ENCODE results near the gene PNKP.

PNKP gene

DNA sequence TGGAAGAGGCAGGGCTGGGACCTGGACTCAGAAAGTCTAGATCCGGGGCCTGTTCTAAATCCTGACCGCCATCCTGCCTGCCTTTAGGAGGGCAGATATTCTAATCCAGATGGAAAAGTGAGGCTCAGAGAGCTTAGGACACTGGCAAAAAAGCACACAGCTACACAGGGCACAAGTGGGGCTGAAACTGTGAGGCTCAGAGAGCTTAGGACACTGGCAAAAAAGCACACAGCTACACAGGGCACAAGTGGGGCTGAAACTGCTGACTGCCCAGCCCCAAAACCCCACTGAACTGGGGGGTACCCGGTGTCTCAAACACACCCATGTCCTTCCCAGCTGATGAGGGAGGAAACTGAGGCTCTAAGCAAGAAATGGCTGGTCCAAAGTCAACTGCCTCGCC, 7.8 kb upstream of the PNKP start:
- Histone ChIP-seq H3K36me3 (replicated peaks) (peaks cover 8% of the 10 kb centered on the region), H3K4me1 (peaks cover 9% of the 10 kb centered on the region), H3K27me3 (ENCODE audit: low read depth) (no peaks in the 10 kb centered on the region), H3K4me3 (peak overlapping the region; percentile 99), H3K9me3 (no peaks in the 10 kb centered on the region)
- in situ Hi-C loops (cut with MboI; ENCODE audit: low sequenced_read_pairs) = no loop called here
- no peak for DNase-seq (ENCODE audit: low spot score in 2 of 2)

DNA sequence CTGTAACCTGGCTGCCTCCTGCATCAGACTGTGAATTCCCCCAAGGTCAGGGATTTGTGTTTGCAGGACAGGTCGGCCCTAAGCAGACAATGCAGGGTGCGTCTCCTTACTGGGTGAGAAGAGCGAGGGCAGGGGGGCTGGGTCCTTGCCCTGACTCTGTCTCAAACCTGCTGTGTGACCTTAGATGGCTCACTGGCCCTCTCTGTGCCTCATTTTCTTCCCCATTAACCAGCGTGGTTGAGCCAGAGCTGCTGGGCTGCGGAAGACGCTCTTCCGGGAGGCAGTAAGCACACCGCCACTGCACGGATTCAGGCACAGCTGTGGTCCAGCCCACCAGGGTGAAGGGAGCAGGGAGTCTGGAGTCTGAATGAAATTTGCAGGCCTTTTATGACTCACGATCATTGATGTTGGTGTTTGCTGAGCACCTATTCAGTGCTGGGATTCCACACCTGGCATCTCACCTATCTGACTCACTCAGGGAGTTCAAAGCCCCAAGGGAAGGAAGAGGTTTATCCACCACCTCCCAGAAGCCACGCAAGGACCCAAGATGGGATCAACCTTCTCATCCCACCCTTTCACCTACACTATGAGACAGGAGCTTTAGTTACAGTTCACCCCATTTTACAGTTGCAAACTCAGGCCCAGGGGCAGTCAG, 7.3 kb upstream of the PNKP start:
- no peaks in the 10 kb centered on the region for H3K27me3 ChIP-seq (ENCODE audit: low read depth)
- no peak overlapping the region for H3K4me3 ChIP-seq
- no peak for DNase-seq (ENCODE audit: low spot score in 2 of 2)
- peaks cover 5% of the 10 kb centered on the region for H3K36me3 ChIP-seq (replicated peaks)
- no peaks in the 10 kb centered on the region for H3K9me3 ChIP-seq
- in situ Hi-C loops (cut with MboI; ENCODE audit: low sequenced_read_pairs) = loop anchor here (25.0 kb wide), 1 partner anchor 387 kb away; the partner anchor contains the start of genes RPL13A and RPS11
- H3K4me1 ChIP-seq = peaks cover 12% of the 10 kb centered on the region

DNA sequence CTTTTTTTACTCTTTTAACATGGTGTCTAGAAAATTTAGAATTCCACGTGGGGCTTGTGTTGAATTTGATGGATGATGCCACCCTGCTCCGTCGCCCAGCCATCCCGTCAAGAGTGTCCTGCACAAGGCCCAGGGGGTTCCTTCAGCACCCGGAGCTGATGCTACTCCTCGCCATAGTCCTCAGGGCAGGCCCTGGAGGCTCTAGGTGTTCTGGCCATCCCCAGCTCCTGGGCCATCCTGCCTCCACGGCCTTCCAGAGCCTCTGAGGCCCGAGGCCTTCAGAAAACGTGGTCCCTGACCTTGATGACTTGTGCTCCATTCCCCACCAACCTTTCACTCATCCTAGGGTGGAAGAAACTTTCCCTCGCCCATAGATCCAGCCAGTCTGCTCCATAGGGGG, 6.5 kb upstream of the PNKP start:
- peaks cover 12% of the 10 kb centered on the region for H3K4me1 ChIP-seq
- in situ Hi-C loops (cut with MboI; ENCODE audit: low sequenced_read_pairs) = loop anchor here (25.0 kb wide), 1 partner anchor 387 kb away; the partner anchor contains the start of genes RPL13A and RPS11

GRCh38 chr19:49873129-49873521, 5.7 kb upstream of the PNKP start:
- Histone ChIP-seq H3K4me3 (no peak overlapping the region), H3K36me3 (replicated peaks) (peaks cover 5% of the 10 kb centered on the region), H3K9me3 (no peaks in the 10 kb centered on the region), H3K4me1 (peaks cover 6% of the 10 kb centered on the region), H3K27me3 (ENCODE audit: low read depth) (no peaks in the 10 kb centered on the region)
- no peak for DNase-seq (ENCODE audit: low spot score in 2 of 2)
- in situ Hi-C loops (cut with MboI; ENCODE audit: low sequenced_read_pairs) = loop anchor here (25.0 kb wide), 1 partner anchor 386 kb away; the partner anchor contains the start of genes RPL13A and RPS11

More for the DNA sequence above, 6.5 kb upstream of the PNKP start:
- H3K27me3 ChIP-seq (ENCODE audit: low read depth) = no peaks in the 10 kb centered on the region
- no peak overlapping the region for H3K4me3 ChIP-seq
- no peaks in the 10 kb centered on the region for H3K9me3 ChIP-seq
- DNase-seq (ENCODE audit: low spot score in 2 of 2) = no peak
- peaks cover 5% of the 10 kb centered on the region for H3K36me3 ChIP-seq (replicated peaks)

GRCh38 chr19:49872245-49873128, 5.1 kb upstream of the PNKP start:
- H3K27me3 ChIP-seq (ENCODE audit: low read depth) = no peaks in the 10 kb centered on the region
- DNase-seq (ENCODE audit: low spot score in 2 of 2) = no peak
- in situ Hi-C loops (cut with MboI; ENCODE audit: low sequenced_read_pairs) = loop anchor here (25.0 kb wide), 1 partner anchor 385 kb away; the partner anchor contains the start of genes RPL13A and RPS11
- peaks cover 5% of the 10 kb centered on the region for H3K36me3 ChIP-seq (replicated peaks)
- peaks cover 6% of the 10 kb centered on the region for H3K4me1 ChIP-seq
- H3K9me3 ChIP-seq = no peaks in the 10 kb centered on the region
- H3K4me3 ChIP-seq = no peak overlapping the region

GRCh38 chr19:49871349-49871985, 4.1 kb upstream of the PNKP start:
- no peak for DNase-seq (ENCODE audit: low spot score in 2 of 2)
- no peaks in the 10 kb centered on the region for H3K9me3 ChIP-seq
- peaks cover 8% of the 10 kb centered on the region for H3K4me1 ChIP-seq
- peaks cover 5% of the 10 kb centered on the region for H3K36me3 ChIP-seq (replicated peaks)
- no peak overlapping the region for H3K4me3 ChIP-seq
- no peaks in the 10 kb centered on the region for H3K27me3 ChIP-seq (ENCODE audit: low read depth)
- in situ Hi-C loops (cut with MboI; ENCODE audit: low sequenced_read_pairs) = loop anchor here (25.0 kb wide), 1 partner anchor 384 kb away; the partner anchor contains the start of genes RPL13A and RPS11

DNA sequence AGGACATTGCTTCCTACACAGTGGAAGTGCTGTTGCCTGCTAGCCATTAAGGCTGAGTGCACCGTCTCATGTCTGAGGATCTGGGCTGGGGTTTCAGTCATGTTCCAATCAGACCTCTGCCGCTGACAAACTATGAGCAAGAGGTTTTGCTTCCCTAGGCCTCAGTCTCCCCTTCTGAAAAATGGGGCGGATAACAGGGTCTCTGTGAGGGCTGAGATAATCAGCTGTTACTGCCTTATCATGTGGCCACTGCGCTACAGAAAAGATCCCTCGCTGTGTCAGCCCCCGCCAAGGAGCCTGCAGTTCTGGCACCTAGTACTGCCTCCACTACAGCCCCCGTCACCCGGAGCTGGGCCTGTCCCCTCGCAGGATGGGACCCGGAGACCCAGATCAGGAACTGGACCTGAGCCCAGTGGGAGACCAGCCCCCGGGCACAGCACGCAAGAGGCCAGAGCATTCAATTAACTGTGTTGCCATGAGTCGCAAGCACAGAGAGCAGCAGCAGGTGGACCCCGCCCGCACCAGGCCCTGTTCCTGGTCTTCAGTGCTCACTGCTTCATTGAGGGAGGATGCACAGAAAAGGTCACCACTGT, 3.0 kb upstream of the PNKP start:
- peak overlapping the region; percentile 38 for H3K4me3 ChIP-seq
- no peaks in the 10 kb centered on the region for H3K27me3 ChIP-seq (ENCODE audit: low read depth)
- in situ Hi-C loops (cut with MboI; ENCODE audit: low sequenced_read_pairs) = loop anchor here (25.0 kb wide), 1 partner anchor 383 kb away; the partner anchor contains the start of genes RPL13A and RPS11
- peaks cover 5% of the 10 kb centered on the region for H3K36me3 ChIP-seq (replicated peaks)
- H3K4me1 ChIP-seq = peaks cover 17% of the 10 kb centered on the region
- no peak for DNase-seq (ENCODE audit: low spot score in 2 of 2)
- no peaks in the 10 kb centered on the region for H3K9me3 ChIP-seq

GRCh38 chr19:49869484-49870308, 2.3 kb upstream of the PNKP start:
- peak overlapping the region; percentile 38 for H3K4me3 ChIP-seq
- H3K4me1 ChIP-seq = peaks cover 21% of the 10 kb centered on the region
- H3K27me3 ChIP-seq (ENCODE audit: low read depth) = no peaks in the 10 kb centered on the region

DNA sequence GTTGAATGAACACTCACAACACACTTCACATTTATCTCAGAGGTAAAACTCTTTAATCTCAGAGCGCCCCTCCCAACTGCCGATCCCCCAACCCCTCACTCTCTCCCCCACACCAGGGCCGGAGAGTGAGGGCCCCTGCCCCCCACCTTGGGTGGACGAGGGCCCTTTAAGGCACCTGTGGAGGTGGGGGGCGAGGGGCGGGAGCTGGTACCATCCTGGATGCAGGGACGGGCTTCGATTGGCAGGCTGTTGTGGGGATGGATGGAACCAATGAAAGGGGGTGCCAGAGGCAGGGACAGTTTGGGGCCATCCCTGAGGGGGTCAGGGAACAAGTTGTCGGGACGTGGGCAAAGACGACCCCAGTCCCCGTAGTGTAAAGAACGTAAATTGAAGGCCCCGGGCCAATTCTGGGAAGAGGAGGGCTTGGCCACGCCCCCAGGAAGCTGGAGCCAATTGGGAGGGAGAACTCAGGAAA, 1.7 kb upstream of the PNKP start:
- Histone ChIP-seq H3K27me3 (ENCODE audit: low read depth) (no peaks in the 10 kb centered on the region), H3K36me3 (replicated peaks) (peaks cover 16% of the 10 kb centered on the region), H3K4me1 (peaks cover 21% of the 10 kb centered on the region), H3K9me3 (no peaks in the 10 kb centered on the region), H3K4me3 (peak overlapping the region; percentile 18)
- no peak for DNase-seq (ENCODE audit: low spot score in 2 of 2)
- in situ Hi-C loops (cut with MboI; ENCODE audit: low sequenced_read_pairs) = loop anchor here (25.0 kb wide), 1 partner anchor 382 kb away; the partner anchor contains the start of genes RPL13A and RPS11

More at GRCh38 chr19:49869484-49870308, 2.3 kb upstream of the PNKP start:
- Histone ChIP-seq H3K9me3 (no peaks in the 10 kb centered on the region), H3K36me3 (replicated peaks) (peaks cover 10% of the 10 kb centered on the region)
- in situ Hi-C loops (cut with MboI; ENCODE audit: low sequenced_read_pairs) = loop anchor here (25.0 kb wide), 1 partner anchor 382 kb away; the partner anchor contains the start of genes RPL13A and RPS11
- peak; percentile 97 to 100 for DNase-seq (ENCODE audit: low spot score in 2 of 2)

- H3K4me3 ChIP-seq = no peak overlapping the region; the same call in 1 of the 2 replicates
- DNase-seq (ENCODE audit: low spot score in 2 of 2) = no peak
- H3K36me3 ChIP-seq (replicated peaks) = peaks cover 40% of the 10 kb centered on the region
- in situ Hi-C loops (cut with MboI; ENCODE audit: low sequenced_read_pairs) = loop anchor here (25.0 kb wide), 1 partner anchor 378 kb away; the partner anchor contains the start of genes RPL13A and RPS11
- no peaks in the 10 kb centered on the region for H3K27me3 ChIP-seq (ENCODE audit: low read depth)
- H3K4me1 ChIP-seq = peaks cover 18% of the 10 kb centered on the region
- H3K9me3 ChIP-seq = no peaks in the 10 kb centered on the region
Observed at GRCh38 chr19:49864890-49865289, 2.5 kb downstream of the PNKP start.

DNA sequence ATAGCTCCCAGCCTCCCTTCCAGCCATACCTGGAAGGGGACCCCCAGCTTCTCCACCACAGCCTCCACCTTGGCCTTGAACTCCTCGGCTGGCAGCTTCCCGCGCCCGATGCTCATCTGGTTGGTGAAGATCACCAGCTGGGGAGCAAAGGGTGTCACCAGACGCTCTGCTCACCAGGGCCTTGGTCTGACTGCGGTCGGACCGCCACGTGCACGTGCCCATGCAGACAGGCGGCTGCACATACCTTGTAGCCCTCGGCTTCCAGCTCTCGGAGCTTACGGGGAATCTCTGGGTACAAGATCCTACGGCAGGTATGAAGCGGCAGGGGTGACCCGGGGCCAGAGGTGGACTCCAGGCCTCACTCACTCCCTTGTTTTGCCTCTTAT, 3.4 kb downstream of the PNKP start:
- in situ Hi-C loops (cut with MboI; ENCODE audit: low sequenced_read_pairs) = loop anchor here (25.0 kb wide), 1 partner anchor 377 kb away; the partner anchor contains the start of genes RPL13A and RPS11
- Histone ChIP-seq H3K4me3 (no peak overlapping the region), H3K27me3 (ENCODE audit: low read depth) (no peaks in the 10 kb centered on the region), H3K4me1 (peaks cover 18% of the 10 kb centered on the region), H3K36me3 (replicated peaks) (peaks cover 50% of the 10 kb centered on the region), H3K9me3 (no peaks in the 10 kb centered on the region)
- no peak for DNase-seq (ENCODE audit: low spot score in 2 of 2)

DNA sequence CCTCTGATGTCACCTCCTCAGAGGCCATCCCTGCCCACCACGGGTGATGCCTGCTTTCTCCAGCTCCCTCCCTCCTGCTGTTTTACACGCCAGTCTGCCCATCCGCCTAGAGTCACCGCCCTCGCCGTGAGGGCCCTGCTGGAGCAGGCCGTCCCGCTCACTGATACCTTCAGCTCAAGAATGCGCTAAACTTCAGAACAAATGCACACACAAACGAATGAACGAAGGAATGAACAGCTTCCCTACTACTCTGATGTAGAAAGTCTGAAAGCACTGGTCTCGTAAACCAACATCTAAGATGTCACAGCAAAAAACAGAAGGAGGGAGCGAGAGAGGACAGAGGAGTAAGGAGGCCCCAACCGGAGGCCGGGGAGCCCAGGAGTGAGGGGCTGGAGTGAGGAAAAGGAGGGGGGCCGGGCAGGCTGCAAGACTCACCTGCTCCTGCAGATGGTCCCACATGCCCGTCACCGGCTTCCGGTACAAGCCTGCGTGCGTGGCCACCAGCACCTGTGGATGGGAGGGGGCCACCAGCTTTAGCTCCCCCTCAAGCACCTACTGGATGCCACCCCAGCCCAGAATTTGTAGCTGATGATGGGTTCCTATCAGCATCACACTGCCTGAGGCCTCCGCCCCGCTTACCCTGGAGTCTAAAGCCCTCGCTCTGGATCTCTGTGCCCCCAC, 4.0 kb downstream of the PNKP start:
- DNase-seq (ENCODE audit: low spot score in 2 of 2) = no peak
- Histone ChIP-seq H3K36me3 (replicated peaks) (peaks cover 55% of the 10 kb centered on the region), H3K27me3 (ENCODE audit: low read depth) (no peaks in the 10 kb centered on the region), H3K4me3 (no peak overlapping the region), H3K4me1 (peaks cover 18% of the 10 kb centered on the region), H3K9me3 (no peaks in the 10 kb centered on the region)
- in situ Hi-C loops (cut with MboI; ENCODE audit: low sequenced_read_pairs) = loop anchor here (25.0 kb wide), 1 partner anchor 376 kb away; the partner anchor contains the start of genes RPL13A and RPS11
